Heart left ventricle (tissue), 16 donors: Measurements from ENCODE around the gene ERICH6B. TPM values are rescaled to one million over a fixed set of nuclear protein-coding genes. Genes with fewer than 3 reads are reported as not detected.

ENCODE experiments used
- ATAC-seq, 4 donors: fragments of 200-7000 bp; cut with Tn5 transposase; one replicate each; pipeline ENCODE4 v1.9.1; 2020 to 2022; ENCODE audit warnings: moderate library complexity in 4 of 4, mild to moderate bottlenecking in 3 of 4, moderate number of reproducible peaks in 1 of 4
- DNase-seq, 5 donors: peaks; one replicate each; pipeline ENCODE4 v3.0.0-alpha.2; 2020
- H3K27ac ChIP-seq, 12 donors: fragments of 200-600 bp; sonication (generic) in 4 of 12; one replicate each; pipeline versions ENCODE4 v1.5.0 to v1.8.0; 2016 to 2022; ENCODE audit warnings: mild to moderate bottlenecking in 2 of 12
- H3K27me3 ChIP-seq, 9 donors: fragments of 200-600 bp; sonication (generic) in 2 of 9; one replicate each; pipeline versions ENCODE4 v1.5.1 to v1.8.0; 2016 to 2022; ENCODE audit warnings: mild to moderate bottlenecking in 3 of 9
- H3K36me3 ChIP-seq, 9 donors: fragments of 200-600 bp; sonication (generic) in 2 of 9; one replicate each; pipeline versions ENCODE4 v1.5.0 to v1.8.0; 2018 to 2022; ENCODE audit warnings: mild to moderate bottlenecking in 2 of 9
- H3K4me1 ChIP-seq, 12 donors: fragments of 200-600 bp; sonication (generic) in 4 of 12; one replicate each; pipeline versions ENCODE4 v1.5.0 to v1.8.0; 2016 to 2022; ENCODE audit warnings: mild to moderate bottlenecking in 3 of 12
- H3K4me3 ChIP-seq, 12 donors: fragments of 200-600 bp; sonication (generic) in 4 of 12; one replicate each; pipeline versions ENCODE4 v1.5.0 to v1.8.0; 2017 to 2022; ENCODE audit warnings: mild to moderate bottlenecking in 9 of 12, moderate library complexity in 4 of 12
- H3K9me3 ChIP-seq, 12 donors: fragments of 200-600 bp; sonication (generic) in 4 of 12; one replicate each; pipeline versions ENCODE4 v1.5.0 to v1.8.0; 2016 to 2022; ENCODE audit warnings: mild to moderate bottlenecking in 1 of 12
- POLR2A ChIP-seq, 2 donors: fragments of 450-650 bp; IDR thresholded peaks; one replicate each; pipeline ENCODE4 v1.6.1; 2017; ENCODE audit warnings: antibody characterized with exemption in 2 of 2, mild to moderate bottlenecking in 2 of 2, moderate library complexity in 2 of 2
- WGBS, 4 donors: extraction: QIAGEN DNeasy Blood & Tissue Kit in 2 of 4; methylation state at CpG; one replicate each; pipeline versions ENCODE4 v1.1.5 to v1.1.7; 2013 to 2018; 5-methylcytosine and 5-hydroxymethylcytosine counted together
- intact Hi-C, 10 donors: fragments of 100-400 bp; cut with DNase I; formaldehyde crosslinking; loops; one replicate each; pipeline versions ENCODE4 v1.11.1 to v1.14.2; 2022
- polyA plus RNA-seq, 2 donors: library from polyadenylated mRNA; stranded (reverse); fragments of 200-250 nt; gene quantifications; one replicate each; pipeline ENCODE4 v1.2.3, GENCODE V29; 2013
- total RNA-seq, 9 donors: library from RNA; depleted of rRNA in 2 of 9; stranded (reverse); fragments of >200 nt in 2 of 9; fragmentation: NEBNext Ultra II Directional in 3 of 9; extraction: Animal tissue kit (Norgen Biotek cat#: 25700) in 3 of 9; gene quantifications; one replicate each; pipeline versions ENCODE4 v1.1.0 to v1.2.4, GENCODE V29; 2016 to 2023
- TF ChIP-seq, protein P1 (sequence below), 12 donors: fragments of 200-600 bp; sonication (generic) in 4 of 12; IDR thresholded peaks; one replicate each; pipeline versions ENCODE4 v1.5.0 to v1.8.0; 2018 to 2022; ENCODE audit warnings: antibody characterized with exemption in 12 of 12, mild to moderate bottlenecking in 5 of 12
- donor health status: ischemic (EF 13 %, LVEDD 7.1; RV severe dilation, severe dysfunction).
- donor health status: healthy with polysubstance abuse.
- donor health status: DM: no; HTN: yes; CAD: no.
- donor health status: DM: no; HTN: no; CAD: no.
- donor health status: ischemic (EF 25% LVEDD 6.9; RV normal size, moderate dysfunction).
- donor health status: ischemic (EF 25% LVEDD 5.7; RV mildly dilated, moderate dysfunction).
- donor health status: healthy.
- donor health status: DM: yes; HTN: yes; CAD: no.
- donor health status: ischemic (EF 35%, LVEDD 5.7; RV mildly dilated, moderate dysfunction).
- donor health status: nonischemic (EF 11% LVEDD 7.7; RV severe dilation, severe dysfunction).
- donor health status: DM: yes; HTN: yes; CAD: no.
- donor health status: PGD.
- donor health status: ischemic (EF 29% LVEDD 5.4; RV normal size, mild dysfunction).
- donor health status: nonischemic (EF 23%, LVEDD 6.1; RV moderate dilation, normal function).

ERICH6B gene
- total and polyA plus RNA-seq, 11 donors, result not detected

DNA sequence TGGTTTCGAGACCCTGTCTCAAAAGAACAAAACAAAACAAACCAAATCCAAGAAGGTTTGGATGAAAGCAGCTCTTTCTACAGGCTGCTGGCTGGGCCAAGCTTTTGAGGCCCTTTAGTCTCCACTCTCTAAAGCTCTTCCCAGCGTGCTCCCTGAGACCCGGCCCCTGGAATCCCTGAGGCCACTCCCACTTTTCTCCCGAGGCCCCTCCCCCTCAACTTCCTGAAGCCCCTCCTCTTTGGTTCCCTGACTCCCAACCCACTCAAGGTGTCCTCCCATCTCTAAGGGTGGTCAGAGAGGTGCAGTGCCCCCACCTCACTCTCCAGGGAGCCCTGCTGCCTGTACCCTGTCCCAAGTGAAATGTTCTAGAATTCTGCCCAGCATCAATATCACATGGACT lies 10.6 kb downstream of the ERICH6B start:
- Histone ChIP-seq H3K4me1 (no peaks in the 10 kb centered on the region), H3K36me3 (no peaks in the 10 kb centered on the region), H3K27ac (no peak overlapping the region), H3K9me3 (no peaks in the 10 kb centered on the region), H3K27me3 (peaks cover 0 to 6% (median 3%) of the 10 kb centered on the region in 9 donors), H3K4me3 (no peak overlapping the region)
- WGBS, 4 donors, result 57 to 75% (median 59%) methylated on average over 4 of the region's 4 CpGs
- TF ChIP-seq POLR2A (IDR thresholded peaks at IDR 0.05), result no peak
- TF ChIP-seq, protein P1, sequence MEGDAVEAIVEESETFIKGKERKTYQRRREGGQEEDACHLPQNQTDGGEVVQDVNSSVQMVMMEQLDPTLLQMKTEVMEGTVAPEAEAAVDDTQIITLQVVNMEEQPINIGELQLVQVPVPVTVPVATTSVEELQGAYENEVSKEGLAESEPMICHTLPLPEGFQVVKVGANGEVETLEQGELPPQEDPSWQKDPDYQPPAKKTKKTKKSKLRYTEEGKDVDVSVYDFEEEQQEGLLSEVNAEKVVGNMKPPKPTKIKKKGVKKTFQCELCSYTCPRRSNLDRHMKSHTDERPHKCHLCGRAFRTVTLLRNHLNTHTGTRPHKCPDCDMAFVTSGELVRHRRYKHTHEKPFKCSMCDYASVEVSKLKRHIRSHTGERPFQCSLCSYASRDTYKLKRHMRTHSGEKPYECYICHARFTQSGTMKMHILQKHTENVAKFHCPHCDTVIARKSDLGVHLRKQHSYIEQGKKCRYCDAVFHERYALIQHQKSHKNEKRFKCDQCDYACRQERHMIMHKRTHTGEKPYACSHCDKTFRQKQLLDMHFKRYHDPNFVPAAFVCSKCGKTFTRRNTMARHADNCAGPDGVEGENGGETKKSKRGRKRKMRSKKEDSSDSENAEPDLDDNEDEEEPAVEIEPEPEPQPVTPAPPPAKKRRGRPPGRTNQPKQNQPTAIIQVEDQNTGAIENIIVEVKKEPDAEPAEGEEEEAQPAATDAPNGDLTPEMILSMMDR (IDR thresholded peaks at IDR 0.05), result no peak
- ATAC-seq, result no peak
- intact Hi-C loops, result no loop called here
- DNase-seq, result no peak

DNA sequence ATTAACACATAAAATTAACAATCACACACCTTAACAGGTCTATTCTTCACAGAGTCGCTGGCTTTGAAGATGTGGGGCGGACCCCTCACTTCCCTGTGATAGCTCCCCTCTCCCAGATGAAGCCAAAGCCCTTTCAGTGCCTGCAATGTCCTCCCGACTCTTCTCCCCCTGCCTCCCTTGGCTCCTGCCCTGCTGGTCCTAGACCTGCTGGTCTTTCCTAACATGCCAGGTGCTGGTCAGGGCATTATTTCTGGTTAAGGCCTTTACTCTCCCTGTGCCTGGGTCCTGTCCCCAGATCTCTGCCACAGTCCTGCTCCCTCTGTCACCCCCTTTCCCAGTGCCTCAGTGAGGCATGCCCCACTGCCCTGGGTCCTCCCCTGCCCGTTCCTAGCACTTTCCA lies 12.2 kb downstream of the ERICH6B start:
- no peak overlapping the region for H3K27ac ChIP-seq
- no peak for DNase-seq
- intact Hi-C loops, result no loop called here
- no peaks in the 10 kb centered on the region for H3K36me3 ChIP-seq
- ATAC-seq, result no peak
- no peaks in the 10 kb centered on the region for H3K9me3 ChIP-seq
- H3K27me3 ChIP-seq, result peaks cover 0 to 6% (median 0%) of the 10 kb centered on the region in 9 donors
- WGBS, 4 donors, result 82 to 94% (median 87%) methylated on average over 4 of the region's 4 CpGs
- TF ChIP-seq POLR2A (IDR thresholded peaks at IDR 0.05), result no peak
- TF ChIP-seq, protein P1 (IDR thresholded peaks at IDR 0.05), result no peak
- no peaks in the 10 kb centered on the region for H3K4me1 ChIP-seq
- H3K4me3 ChIP-seq, result no peak overlapping the region

DNA sequence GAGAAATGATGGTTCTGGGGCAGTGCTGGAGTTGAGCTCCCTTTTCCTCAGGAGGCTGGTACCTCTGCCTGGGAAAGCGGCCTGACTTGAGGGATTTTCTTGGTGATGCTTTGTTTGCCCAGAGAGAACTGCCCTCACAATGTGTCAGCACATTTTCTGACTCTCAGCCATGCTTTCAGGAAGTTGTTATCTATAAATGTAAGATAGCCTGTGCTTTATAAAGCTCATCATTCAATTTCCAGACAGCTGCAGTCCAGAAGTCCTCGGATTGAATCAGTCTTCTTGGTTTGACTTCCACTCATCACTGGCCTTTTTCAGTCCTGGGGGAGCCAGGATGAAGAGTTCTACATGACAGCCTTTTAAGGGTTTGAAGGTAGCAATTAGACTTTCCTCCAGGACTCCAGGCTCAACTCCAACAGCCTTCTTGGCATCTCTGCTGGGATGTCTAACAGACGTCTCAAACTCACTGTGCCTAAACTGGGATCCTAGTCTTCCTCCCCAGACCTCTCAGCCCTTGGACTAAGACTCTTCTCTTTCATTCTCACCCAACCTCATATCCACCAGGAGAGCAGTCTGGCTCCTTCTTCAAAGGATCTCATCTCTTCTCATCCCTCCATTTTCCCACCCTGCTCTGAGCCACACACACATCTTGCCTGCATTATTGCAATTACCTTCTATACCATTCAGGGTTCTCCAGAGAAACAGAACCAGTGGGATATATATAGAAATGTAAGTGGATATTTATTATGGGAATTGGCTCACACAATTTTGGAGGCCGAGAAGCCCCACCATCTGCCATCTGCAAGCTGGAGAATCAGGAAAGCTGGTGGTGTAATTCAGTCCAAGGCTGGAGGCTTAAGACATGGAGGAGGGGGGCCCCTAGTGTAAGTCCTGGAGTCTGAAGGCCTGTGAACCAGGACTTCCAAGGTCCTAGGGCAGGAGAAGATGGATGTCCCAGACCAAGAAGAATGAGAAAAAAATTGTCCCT lies 13.1 kb downstream of the ERICH6B start:
- DNase-seq, result no peak
- Histone ChIP-seq H3K27ac (no peak overlapping the region), H3K4me1 (no peaks in the 10 kb centered on the region), H3K4me3 (no peak overlapping the region), H3K36me3 (no peaks in the 10 kb centered on the region), H3K27me3 (peaks cover 0 to 9% (median 0%) of the 10 kb centered on the region in 9 donors), H3K9me3 (no peaks in the 10 kb centered on the region)
- WGBS, 4 donors, result 34 to 46% (median 38%) methylated on average over 4 of the region's 4 CpGs
- ATAC-seq, result no peak
- intact Hi-C loops, result no loop called here
- TF ChIP-seq POLR2A (IDR thresholded peaks at IDR 0.05), result no peak
- TF ChIP-seq, protein P1 (IDR thresholded peaks at IDR 0.05), result no peak

DNA sequence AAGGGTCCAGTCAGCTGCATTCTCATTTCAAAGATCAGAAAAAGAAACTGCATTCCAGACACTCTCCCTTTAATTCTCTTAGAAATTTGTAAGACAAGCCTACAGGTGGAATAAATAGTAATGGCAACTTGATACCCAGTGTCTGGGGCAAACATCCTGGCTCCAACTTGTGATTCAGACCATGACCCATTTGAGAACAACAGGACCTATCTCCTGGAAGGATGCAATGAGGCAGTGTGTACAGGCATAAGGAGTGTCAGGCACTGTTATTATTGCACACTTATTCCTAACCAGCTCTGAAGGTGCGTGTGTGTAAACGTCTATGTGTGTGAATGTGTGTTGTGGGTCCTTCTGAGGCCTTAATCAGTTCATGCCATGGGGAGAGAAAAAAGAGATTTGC lies 13.9 kb downstream of the ERICH6B start:
- DNase-seq, result no peak
- Histone ChIP-seq H3K27ac (no peak overlapping the region), H3K9me3 (no peaks in the 10 kb centered on the region), H3K4me1 (no peaks in the 10 kb centered on the region), H3K4me3 (no peak overlapping the region), H3K36me3 (no peaks in the 10 kb centered on the region), H3K27me3 (peaks cover 0 to 15% (median 0%) of the 10 kb centered on the region in 9 donors)
- TF ChIP-seq, protein P1 (IDR thresholded peaks at IDR 0.05), result no peak
- no peak for TF ChIP-seq POLR2A (IDR thresholded peaks at IDR 0.05)
- intact Hi-C loops, result no loop called here
- WGBS, 4 donors, result 54 to 84% (median 75%) methylated on average over 2 of the region's 2 CpGs
- no peak for ATAC-seq
